Measurements from ENCODE around the gene RIT2. TPM values are rescaled to one million over a fixed set of nuclear protein-coding genes. Genes with fewer than 3 reads are reported as not detected.

The RIT2 gene
- total RNA-seq, 4 donors from 2014 or later, result not detected

- TF ChIP-seq CTCF (IDR thresholded peaks at IDR 0.05; ENCODE audit: low read depth), result no peak
Measured at GRCh38 chr18:43043626-43044025, 71.9 kb downstream of the RIT2 start.

GRCh38 chr18:43040281-43040680, 75.2 kb downstream of the RIT2 start:
- no peak for TF ChIP-seq CTCF (IDR thresholded peaks at IDR 0.05; ENCODE audit: low read depth)

GRCh38 chr18:43034683-43035500, 80.6 kb downstream of the RIT2 start:
- TF ChIP-seq CTCF (IDR thresholded peaks at IDR 0.05; ENCODE audit: low read depth), result no peak

GRCh38 chr18:43031169-43031568, 84.3 kb downstream of the RIT2 start:
- no peak for TF ChIP-seq CTCF (IDR thresholded peaks at IDR 0.05; ENCODE audit: low read depth)

DNA sequence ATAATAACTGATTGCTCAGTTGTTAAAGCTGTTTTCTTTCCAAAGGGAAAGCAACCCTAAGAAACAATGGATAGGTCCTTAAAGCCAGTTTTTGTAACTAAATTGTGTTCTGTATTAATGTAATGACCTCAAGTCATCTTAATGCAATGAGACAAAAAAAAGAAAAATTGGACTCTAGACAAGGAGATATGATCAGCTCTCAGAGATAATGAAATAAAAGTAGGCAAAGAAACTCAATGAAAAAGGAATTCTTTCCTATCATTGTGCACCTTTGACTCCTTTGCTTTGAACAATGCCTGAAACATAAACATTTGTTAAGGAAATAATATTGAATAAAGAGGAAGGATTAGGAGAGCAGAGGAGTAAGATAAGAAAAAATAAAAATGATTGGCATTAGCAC, 86.1 kb downstream of the RIT2 start:
- TF ChIP-seq CTCF (IDR thresholded peaks at IDR 0.05; ENCODE audit: low read depth), result no peak

DNA sequence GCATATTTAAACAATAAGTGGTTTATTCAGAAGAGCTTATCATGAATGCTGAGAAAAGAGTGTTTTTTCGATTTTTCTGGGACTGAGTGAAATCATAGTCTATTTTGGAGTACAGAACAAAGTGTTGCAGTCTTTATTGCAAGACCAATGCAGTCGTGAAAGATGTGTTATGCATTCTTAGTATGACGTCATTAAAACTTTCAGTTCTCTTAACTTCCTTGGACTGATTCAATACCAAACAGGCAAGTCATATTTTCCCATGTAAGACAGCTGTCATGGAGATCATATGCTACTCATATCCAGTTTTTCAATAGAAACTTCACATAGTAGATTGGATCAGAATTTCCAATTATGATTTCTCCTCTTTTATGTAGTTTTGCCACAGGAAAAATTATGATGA, 92.6 kb downstream of the RIT2 start:
- no peak for TF ChIP-seq CTCF (IDR thresholded peaks at IDR 0.05; ENCODE audit: low read depth)

GRCh38 chr18:43017622-43018021, 97.9 kb downstream of the RIT2 start:
- no peak for TF ChIP-seq CTCF (IDR thresholded peaks at IDR 0.05; ENCODE audit: low read depth)

Measured in subcutaneous adipose tissue (tissue), 4 donors.